Measurements from ENCODE around the gene CGB7. TPM values are rescaled to one million over a fixed set of nuclear protein-coding genes. Genes with fewer than 3 reads are reported as not detected.
A peak's percentile ranks its signal among the peaks of the same experiment; 100 is the strongest.

Gene CGB7
- total and polyA plus RNA-seq, 9 of the 15 experiments (the other 6 are each of a cell fraction or from before 2014, with no cell fraction given): not detected

DNA sequence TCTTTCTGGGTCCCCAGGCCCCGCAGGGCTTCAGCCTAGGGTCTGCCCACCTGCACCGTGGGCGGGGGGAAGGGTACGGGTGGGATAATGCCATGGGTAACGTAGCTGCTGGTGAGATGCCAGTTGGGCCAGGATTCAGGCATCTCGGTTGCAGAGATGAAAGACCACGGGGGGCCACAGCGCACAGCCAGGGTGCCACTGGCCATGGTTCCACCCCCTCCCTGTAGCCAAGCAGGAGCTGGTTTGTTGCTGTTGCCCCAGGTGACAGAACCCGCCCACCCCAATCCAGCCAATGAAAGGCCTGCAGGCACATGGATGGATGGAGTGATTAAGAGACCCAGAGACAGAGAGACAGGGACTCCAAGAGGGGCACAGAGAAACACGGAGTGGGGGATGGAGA is 1.0 kb upstream of the CGB7 start:
- in situ Hi-C loops (cut with MboI) (no loop called here), intact Hi-C loops (cut with micrococcal nuclease) (no loop called here)
- Histone ChIP-seq H4K20me1 (replicated peaks; ENCODE audit: control insufficient read depth, insufficient read depth, low read length) (peaks cover 4% of the 10 kb centered on the region; the same call in 1 of the 2 replicates), H3K9me1 (ENCODE audit: control insufficient read depth, insufficient read depth, low read length) (no peaks in the 10 kb centered on the region), H3K4me1 (replicated peaks in 1 of 2; ENCODE audit: control insufficient read depth in 2 of 2, insufficient read depth in 2 of 2, low read length in 2 of 2) (peaks cover 2 to 34% of the 10 kb centered on the region in 2 experiments; a peak in 3 of 5 replicates), H2AFZ (ENCODE audit: low read depth, low read length) (no peak overlapping the region), H3K4me3 (no peak overlapping the region), H3K79me2 (ENCODE audit: control insufficient read depth, insufficient read depth, low read length) (no peaks in the 10 kb centered on the region), H3K9me3 (replicated peaks; ENCODE audit: control insufficient read depth, insufficient read depth, low read depth, low read length) (no peaks in the 10 kb centered on the region), H3K27ac (ENCODE audit: extremely low read depth, low read depth, low read length) (no peak overlapping the region), H3K4me2 (ENCODE audit: insufficient read depth, low read length) (no peak overlapping the region), H3K27me3 (ENCODE audit: control insufficient read depth in 2 of 2, insufficient read depth in 2 of 2, low read length in 2 of 2) (peaks cover 17 to 58% of the 10 kb centered on the region in 2 experiments; a peak in 3 of 5 replicates), H3K9ac (ENCODE audit: insufficient read depth in 1 of 2, low read depth in 2 of 2, low read length in 2 of 2) (no peak overlapping the region), H3K36me3 (ENCODE audit: control insufficient read depth, insufficient read depth, low read length) (no peaks in the 10 kb centered on the region)
- no peak for TF ChIP-seq CREB1 (IDR thresholded peaks at IDR 0.05)
- TF ChIP-seq CREB1 (CRISPR knock-in tag; IDR thresholded peaks at IDR 0.05): no peak
- TF ChIP-seq SNRNP70 (optimal IDR thresholded peaks at IDR 0.05; ENCODE audit: low read depth, low read length): no peak
- no peak for TF ChIP-seq ZNF41 (CRISPR knock-in tag; conservative IDR thresholded peaks at IDR 0.05)
- TF ChIP-seq NFYB (IDR thresholded peaks at IDR 0.05; ENCODE audit: extremely low read depth, insufficient read length): peak; percentile 42
- TF ChIP-seq SP2 (IDR thresholded peaks at IDR 0.05; ENCODE audit: extremely low read depth, low read depth, low read length, poor library complexity, severe bottlenecking): peak; percentile 50
- TF ChIP-seq NELFE (IDR thresholded peaks at IDR 0.05; ENCODE audit: insufficient read depth, insufficient read length): no peak
- TF ChIP-seq KDM1A (IDR thresholded peaks at IDR 0.05): no peak
- TF ChIP-seq NEUROD1 (IDR thresholded peaks at IDR 0.05; ENCODE audit: borderline replicate concordance, low read depth, low read length, partially characterized antibody): no peak
- peak; percentile 83 for TF ChIP-seq RFX1 (IDR thresholded peaks at IDR 0.05)
- WGBS (ENCODE audit: insufficient coverage, low coverage, missing lambda C conversion rate): 9% methylated on average over 9 of the region's 10 CpGs
- ATAC-seq: peak; percentile 65
- ChIA-PET CTCF (ENCODE audit: low intra/inter-chr PET ratio) (no interaction called here), POLR2A (no interaction called here)
- FAIRE-seq: no peak
- no TSS peak for BruUV-seq (replicated peaks)
- DNase-seq (ENCODE audit: extremely low read depth in 1 of 4, low spot score in 3 of 4): peak; percentile 51 to 73 (median 66)
